IPS DF 4.7 (cell line): Measurements from ENCODE around the gene PCDHGA9.
"Not testable (repeated sequence)": the region's sequence is repeated elsewhere in the genome, so short reads cannot be mapped to it uniquely, and the experiment has no call there.

Experiments used
- DNase-seq: peaks from one replicate; pipeline ENCODE4 v3.0.0-alpha.2; 2013; ENCODE audit warnings: low spot score; ENCODE audit errors: extremely low read depth

The PCDHGA9 gene

DNA sequence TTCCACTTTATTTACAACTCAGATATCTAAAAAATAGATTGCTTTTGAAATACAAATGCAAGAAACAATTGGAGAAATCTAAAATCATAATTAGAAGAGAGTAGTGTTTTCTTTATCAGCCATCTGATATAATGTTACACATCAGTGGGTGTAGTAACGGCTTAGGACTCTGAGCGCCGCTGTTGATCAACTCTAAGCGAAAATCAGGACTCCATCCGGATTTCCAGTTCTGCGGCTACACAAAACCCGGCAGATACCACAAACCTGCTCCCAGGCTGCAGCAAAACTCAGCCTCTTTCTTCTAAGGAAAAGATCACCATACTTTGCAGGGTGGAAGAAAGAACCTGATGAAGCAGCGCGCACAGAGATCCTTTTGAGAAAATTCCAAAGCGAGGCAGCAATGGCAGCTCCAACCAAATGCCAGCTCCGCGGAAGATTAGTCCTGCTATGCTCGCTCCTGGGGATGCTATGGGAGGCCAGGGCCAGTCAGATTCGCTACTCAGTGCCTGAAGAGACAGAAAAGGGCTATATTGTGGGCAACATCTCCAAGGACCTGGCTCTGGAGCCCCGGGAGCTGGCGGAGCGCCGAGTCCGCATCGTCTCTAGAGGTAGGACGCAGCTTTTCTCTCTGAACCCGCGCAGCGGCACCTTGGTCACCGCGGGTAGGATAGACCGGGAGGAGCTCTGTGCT, at the start of gene PCDHGA9:
Gene PCDHGA9 (plus strand): TSS at position 226 of the 691 bp plus-strand sequence. CDS start 175 bp downstream, at position 401.
- no peak for DNase-seq

DNA sequence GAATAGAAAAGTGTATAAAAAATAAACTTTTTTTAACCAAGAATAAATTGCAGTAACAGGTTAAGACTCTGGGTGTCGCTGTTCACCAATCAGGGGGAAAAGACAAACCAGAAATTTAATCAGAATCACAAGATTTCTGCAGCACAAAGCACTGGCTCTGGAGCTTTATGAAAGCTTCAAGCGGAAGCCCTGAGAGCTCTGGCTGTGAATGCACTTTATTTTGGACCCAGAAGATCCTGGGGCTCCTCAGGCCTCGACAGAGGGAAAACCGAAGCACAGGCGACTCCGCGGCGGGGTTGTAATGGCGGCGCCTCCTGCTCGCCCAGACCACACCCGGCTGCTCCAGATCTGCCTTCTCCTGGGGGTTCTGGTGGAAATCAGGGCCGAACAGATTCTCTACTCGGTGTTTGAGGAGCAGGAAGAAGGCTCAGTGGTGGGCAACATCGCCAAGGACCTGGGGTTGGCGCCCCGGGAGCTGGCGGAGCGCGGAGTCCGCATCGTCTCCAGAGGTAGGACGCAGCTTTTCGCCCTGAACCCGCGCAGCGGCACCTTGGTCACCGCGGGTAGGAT, 47.6 kb upstream of the PCDHGA9 start, which contains the start of gene PCDHGA4:
Gene PCDHGA4 (plus strand): TSS at position 122 of the 570 bp plus-strand sequence. CDS start 87 bp downstream, at position 209.
- DNase-seq = no peak

DNA sequence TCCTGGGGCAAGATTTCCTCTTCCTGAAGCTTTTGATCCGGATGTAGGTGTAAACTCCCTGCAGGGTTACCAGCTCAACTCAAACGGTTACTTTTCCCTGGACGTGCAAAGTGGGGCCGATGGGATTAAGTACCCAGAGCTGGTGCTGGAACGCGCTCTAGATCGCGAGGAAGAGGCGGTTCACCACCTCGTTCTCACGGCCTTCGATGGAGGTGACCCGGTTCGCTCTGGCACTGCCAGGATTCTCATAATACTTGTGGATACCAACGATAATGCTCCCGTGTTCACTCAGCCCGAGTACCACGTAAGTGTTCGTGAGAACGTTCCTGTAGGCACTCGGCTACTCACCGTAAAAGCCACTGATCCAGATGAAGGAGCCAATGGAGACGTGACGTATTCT, 46.9 kb upstream of the PCDHGA9 start:
- DNase-seq = no peak

GRCh38 chr5:141356133-141356532, 46.4 kb upstream of the PCDHGA9 start:
- no peak for DNase-seq

DNA sequence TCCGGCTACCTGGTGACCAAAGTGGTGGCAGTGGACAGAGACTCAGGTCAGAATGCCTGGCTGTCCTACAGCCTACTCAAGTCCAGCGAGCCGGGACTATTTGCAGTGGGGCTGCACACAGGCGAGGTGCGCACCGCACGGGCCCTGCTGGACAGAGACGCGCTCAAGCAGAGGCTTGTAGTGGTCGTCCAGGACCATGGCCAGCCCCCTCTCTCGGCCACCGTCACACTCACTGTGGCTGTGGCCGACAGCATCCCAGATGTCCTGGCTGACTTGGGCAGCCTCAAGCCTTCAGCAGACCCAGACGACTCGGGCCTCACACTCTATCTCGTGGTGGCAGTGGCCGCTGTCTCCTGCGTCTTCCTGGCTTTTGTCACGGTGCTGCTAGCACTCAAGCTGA, 45.6 kb upstream of the PCDHGA9 start:
- DNase-seq = no peak

DNA sequence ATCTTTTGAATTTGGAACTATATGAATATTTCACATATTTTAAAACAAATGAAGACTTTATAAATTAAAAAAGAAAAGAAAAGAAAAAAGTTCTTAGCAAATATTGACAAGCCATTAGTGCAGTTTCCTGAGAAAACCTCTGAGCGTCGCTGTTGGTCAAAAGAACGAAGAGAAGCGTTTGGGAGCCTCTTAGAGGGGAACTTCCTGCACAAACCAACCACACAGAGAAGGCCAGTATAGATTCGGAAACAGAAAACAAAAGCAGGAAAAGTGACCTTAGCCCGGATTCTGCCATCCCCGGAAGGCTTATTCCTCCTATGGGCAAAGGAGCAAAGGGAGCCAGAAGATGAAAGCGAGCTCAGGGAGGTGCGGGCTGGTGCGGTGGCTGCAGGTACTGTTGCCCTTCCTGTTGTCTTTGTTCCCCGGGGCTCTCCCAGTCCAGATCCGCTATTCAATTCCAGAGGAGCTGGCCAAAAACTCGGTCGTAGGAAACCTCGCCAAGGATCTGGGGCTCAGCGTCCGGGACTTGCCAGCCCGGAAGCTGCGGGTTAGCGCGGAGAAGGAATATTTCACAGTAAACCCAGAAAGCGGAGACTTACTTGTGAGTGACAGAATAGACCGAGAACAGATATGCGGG, 42.7 kb upstream of the PCDHGA9 start, which contains the start of gene PCDHGB2:
Gene PCDHGB2 (plus strand): TSS at position 205 of the 637 bp plus-strand sequence. CDS start 142 bp downstream, at position 347.
- DNase-seq = no peak

- no peak for DNase-seq
Measured at GRCh38 chr5:141360685-141361084, 41.9 kb upstream of the PCDHGA9 start.

DNA sequence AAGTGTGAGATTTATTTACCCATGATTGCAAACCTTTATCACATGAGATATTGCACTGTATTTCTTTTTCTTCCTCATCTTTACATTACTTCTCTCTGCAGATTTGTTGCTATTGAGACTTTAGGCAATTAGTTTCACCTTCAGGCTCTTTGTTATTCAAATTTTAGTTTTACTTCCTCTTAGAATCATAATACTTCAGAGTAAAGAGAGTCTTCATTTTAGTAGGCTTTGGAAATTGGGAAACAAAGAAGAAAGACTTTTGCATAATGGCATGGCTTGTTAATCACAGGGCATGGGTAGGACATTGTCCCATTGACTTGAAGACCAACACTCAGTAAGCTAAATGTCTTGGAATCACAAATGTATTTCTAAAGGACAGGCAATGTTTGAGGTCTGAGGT, 39.9 kb upstream of the PCDHGA9 start:
- no peak for DNase-seq

DNA sequence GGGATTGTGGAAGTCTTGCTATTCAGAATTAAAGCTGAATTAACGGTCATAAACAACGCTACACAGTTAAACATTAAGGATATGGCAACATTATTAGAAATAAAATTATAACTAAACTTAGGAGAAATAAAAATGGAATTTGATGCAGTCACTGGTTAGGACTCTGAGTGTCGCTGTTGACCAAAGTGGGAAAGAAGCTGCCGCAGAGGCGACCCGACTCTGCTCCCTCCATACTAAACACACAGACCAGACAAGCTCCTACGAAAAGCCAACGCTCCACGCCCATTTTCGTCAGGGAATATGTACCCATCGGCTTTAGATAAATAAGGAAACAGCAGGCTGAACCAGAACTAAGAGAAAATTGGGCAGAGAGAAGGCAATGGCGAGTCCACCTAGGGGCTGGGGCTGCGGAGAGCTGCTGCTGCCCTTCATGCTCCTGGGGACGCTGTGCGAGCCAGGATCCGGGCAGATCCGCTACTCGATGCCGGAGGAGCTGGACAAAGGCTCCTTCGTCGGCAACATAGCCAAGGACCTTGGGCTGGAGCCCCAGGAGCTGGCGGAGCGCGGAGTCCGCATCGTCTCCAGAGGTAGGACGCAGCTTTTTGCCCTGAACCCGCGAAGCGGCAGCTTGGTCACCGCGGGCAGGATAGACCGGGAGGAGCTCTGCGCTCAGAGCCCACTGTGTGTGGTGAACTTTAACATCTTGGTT, 38.5 kb upstream of the PCDHGA9 start, which contains the start of gene PCDHGA5:
Gene PCDHGA5 (plus strand): TSS at position 211 of the 709 bp plus-strand sequence. CDS start 169 bp downstream, at position 380.
- no peak for DNase-seq

DNA sequence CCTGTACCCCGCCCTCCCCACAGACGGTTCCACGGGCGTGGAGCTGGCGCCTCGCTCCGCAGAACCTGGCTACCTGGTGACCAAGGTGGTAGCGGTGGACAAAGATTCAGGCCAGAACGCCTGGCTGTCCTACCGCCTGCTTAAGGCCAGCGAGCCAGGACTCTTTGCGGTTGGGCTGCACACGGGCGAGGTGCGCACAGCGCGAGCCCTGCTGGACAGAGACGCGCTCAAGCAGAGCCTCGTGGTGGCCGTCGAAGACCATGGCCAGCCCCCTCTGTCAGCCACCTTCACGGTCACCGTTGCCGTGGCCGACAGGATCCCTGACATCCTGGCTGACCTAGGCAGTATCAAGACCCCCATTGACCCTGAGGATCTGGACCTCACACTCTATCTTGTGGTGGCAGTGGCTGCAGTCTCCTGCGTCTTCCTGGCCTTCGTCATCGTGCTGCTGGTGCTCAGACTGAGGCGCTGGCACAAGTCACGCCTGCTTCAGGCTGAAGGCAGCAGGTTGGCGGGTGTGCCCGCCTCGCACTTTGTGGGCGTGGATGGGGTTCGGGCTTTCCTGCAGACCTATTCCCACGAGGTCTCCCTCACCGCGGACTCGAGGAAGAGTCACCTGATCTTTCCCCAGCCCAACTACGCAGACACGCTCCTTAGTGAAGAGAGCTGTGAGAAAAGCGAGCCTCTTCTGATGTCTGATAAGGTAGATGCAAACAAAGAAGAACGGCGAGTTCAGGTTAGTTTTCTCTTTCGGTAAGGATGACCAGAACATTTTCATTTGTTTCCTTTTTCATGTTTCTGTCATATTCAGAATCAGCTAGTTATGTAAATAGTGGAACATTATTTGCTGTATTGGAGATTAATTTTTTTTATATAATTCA, 36.3 kb upstream of the PCDHGA9 start:
- DNase-seq = no peak

DNA sequence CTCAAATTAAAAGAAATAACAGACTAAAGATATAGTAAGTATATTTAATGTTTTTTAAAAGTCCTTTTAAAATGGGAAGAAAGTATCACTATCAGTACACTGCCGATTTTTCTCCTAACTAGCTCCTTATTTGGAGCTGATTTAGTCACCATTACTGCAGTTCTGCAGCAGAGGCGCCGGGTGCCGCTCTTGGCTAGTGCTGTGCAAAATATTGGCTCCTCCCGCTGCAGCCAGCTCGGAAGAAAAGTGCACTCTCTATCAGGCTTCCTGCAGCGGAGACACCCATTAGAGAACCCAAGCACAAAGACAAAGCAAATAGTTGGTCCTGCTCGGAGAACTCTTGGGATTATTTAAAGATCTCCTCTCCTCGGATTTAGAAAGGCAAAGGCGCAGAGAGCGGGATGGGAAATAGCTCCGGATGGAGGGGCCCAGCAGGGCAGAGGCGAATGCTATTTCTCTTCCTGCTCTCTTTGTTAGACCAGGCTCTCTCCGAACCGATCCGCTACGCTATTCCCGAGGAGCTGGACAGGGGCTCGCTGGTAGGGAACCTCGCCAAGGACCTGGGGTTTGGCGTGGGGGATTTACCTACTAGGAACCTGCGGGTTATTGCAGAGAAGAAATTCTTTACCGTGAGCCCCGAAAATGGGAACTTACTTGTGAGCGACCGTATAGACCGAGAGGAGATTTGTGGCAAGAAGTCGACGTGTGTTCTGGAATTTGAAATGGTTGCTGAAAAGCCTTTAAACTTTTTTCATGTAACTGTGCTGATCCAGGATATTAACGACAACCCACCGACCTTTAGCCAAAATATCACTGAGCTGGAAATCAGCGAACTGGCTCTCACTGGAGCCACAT, 32.4 kb upstream of the PCDHGA9 start, which contains the start of gene PCDHGB3:
Gene PCDHGB3 (plus strand): TSS at position 249 of the 855 bp plus-strand sequence. CDS start 153 bp downstream, at position 402.
- no peak for DNase-seq

- DNase-seq = no peak
Measured at GRCh38 chr5:141371572-141372475, 30.8 kb upstream of the PCDHGA9 start.

- no peak for DNase-seq
Measured at GRCh38 chr5:141373673-141374317, 28.8 kb upstream of the PCDHGA9 start, which contains the start of gene PCDHGA6. PCDHGA6 (plus strand) TSS chr5:141373891; CDS start chr5:141374084, 193 bp downstream.

GRCh38 chr5:141374627-141375026, 28.0 kb upstream of the PCDHGA9 start:
- no peak for DNase-seq

DNA sequence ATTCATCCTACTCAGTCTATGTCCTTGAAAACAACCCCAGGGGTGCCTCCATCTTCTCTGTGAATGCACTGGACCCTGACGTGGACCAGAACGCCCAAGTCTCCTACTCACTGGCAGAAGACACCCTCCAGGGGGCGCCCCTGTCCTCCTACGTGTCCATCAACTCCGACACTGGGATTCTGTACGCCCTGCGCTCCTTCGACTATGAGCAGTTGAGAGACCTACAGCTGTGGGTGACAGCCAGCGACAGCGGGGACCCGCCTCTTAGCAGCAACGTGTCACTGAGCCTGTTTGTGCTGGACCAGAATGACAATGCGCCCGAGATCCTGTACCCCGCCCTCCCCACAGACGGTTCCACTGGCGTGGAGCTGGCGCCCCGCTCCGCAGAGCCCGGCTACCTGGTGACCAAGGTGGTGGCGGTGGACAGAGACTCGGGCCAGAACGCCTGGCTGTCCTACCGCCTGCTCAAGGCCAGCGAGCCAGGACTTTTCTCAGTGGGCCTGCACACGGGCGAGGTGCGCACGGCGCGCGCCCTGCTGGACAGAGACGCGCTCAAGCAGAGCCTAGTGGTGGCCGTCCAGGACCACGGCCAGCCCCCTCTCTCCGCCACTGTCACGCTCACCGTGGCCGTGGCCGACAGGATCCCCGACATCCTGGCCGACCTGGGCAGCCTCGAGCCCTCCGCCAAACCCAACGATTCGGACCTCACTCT, 27.0 kb upstream of the PCDHGA9 start:
- DNase-seq = not testable (repeated sequence)

DNA sequence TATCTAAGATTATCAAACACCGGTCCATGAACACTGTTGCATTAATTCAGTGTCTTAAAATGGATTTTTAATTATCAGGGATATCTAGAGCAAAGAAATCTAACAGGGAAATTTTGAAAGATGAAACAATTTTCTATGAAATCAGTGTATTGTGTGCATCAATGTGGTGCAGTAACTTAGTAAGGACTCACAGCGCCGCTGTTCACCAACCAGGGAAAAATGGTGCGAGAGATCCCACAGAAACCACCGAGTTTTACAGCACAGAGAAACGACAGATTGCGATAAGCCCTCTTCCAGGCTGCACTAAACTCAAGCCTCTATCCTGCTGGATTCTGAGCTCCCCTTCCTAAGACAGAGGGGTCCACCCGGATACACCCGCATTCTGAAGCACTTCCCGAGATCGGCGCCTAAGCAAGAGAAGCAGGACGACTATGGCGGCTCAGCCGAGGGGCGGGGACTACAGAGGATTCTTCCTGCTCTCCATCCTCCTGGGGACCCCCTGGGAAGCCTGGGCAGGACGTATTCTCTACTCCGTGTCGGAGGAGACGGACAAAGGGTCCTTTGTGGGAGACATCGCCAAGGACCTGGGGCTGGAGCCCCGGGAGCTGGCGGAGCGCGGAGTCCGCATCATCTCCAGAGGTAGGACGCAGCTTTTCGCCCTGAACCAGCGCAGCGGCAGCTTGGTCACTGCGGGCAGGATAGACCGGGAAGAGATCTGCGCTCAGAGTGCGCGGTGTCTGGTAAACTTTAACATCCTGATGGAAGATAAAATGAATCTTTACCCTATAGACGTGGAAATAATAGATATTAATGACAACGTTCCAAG, 19.9 kb upstream of the PCDHGA9 start, which contains the start of gene PCDHGA7:
Gene PCDHGA7 (plus strand): TSS at position 274 of the 826 bp plus-strand sequence. CDS start 158 bp downstream, at position 432.
- DNase-seq = no peak
